Thoracic aorta (tissue), 2 donors: ENCODE results near the gene PLD4. TPM values are rescaled to one million over a fixed set of nuclear protein-coding genes. Genes with fewer than 3 reads are reported as not detected.
A peak's percentile ranks its signal among the peaks of the same experiment; 100 is the strongest.

Experiments
- ATAC-seq: fragments of 150-250 bp; one replicate; pipeline ENCODE4 v1.8.0; 2017; ENCODE audit warnings: low read depth; ENCODE audit not compliant: insufficient number of reproducible peaks, low FRiP score
- DNase-seq: peaks from one replicate; pipeline ENCODE4 v3.0.0-alpha.2; 2020; ENCODE audit warnings: low spot score
- H3K27ac ChIP-seq, 2 donors: fragments of 200-600 bp; sonication (generic); 1 replicate in 1 of 2; 2 replicates in 1 of 2; pipeline ENCODE4 v1.5.1; 2016; ENCODE audit warnings: mild to moderate bottlenecking in 2 of 2, moderate library complexity in 2 of 2
- H3K27me3 ChIP-seq: fragments of 200-600 bp; sonication (generic); replicated peaks from 2 replicates; pipeline ENCODE4 v1.6.0; 2016; ENCODE audit warnings: mild to moderate bottlenecking; ENCODE audit not compliant: insufficient read depth
- H3K36me3 ChIP-seq: fragments of 200-600 bp; sonication (generic); one replicate; pipeline ENCODE4 v1.5.1; 2016
- H3K4me1 ChIP-seq, 2 donors: fragments of 200-600 bp; sonication (generic); 1 replicate in 1 of 2; 2 replicates in 1 of 2; pipeline versions ENCODE4 v1.5.1 to v1.6.0; 2016; ENCODE audit warnings: low read depth in 2 of 2, mild to moderate bottlenecking in 1 of 2; ENCODE audit not compliant: control insufficient read depth in 1 of 2
- H3K4me3 ChIP-seq: fragments of 200-600 bp; sonication (generic); 2 replicates; pipeline ENCODE4 v1.5.1; 2016; ENCODE audit warnings: mild to moderate bottlenecking
- H3K9me3 ChIP-seq: fragments of 200-600 bp; sonication (generic); 2 replicates; pipeline ENCODE4 v1.5.1; 2016
- total RNA-seq, 2 donors: library from RNA; depleted of rRNA; stranded (reverse); fragments of >200 nt; gene quantifications; one replicate each; pipeline versions ENCODE4 v1.1.0 to v1.2.3, GENCODE V29; 2016
- TF ChIP-seq, protein P1 (sequence below): fragments of 200-600 bp; sonication (generic); IDR thresholded peaks from one replicate; pipeline ENCODE4 v1.5.1; 2019; ENCODE audit warnings: antibody characterized with exemption

PLD4 gene
- total RNA-seq, 2 donors from 2014 or later, result 0.35 TPM; not detected in 1

DNA sequence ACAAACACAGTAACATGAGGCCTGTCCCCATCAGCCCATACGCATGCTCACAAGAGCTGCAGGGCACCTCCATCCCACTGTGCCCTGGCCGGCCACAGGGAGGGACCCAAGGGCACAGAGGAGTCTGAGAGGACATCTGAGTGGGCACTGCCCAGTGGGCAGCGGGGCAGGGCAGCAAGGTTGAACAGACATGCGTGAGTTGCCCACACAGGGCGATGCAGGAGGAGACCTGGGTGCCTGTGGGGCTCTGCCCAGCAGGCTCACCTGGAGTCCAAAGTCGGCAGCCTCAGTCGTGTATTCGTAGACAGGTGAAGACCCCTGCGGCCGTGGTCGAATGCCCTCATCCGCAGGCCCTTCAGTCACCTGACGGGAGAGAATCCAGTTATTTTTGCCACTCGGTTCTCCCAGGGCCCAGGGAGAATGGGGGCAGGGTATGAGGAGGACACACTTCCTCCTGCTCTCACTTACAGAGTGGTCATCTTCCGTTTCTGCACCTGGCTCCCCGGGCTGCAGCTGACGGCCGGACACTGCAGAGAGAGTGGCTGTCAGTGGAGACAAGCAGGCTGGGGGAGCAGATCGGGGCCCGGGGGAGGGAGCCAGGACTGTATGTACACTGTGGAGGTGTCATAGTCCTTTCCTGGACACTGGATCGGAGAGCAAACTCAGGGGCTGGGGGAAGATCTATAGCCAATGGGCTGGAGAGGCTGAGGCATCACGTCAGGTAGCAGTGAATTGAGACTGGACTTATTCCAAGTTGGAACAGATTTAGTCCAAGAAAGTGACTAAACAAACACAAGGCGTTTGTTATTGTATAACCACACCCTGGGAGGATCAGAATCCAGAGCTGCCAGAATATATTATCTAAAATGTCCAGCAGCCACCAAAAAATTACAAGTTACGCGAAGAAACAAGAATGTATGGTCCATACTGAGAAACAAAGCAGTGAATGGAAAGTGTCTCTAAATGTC, 32.8 kb downstream of the PLD4 start:
- no peaks in the 10 kb centered on the region for H3K4me1 ChIP-seq
- H3K27me3 ChIP-seq, result no peaks in the 10 kb centered on the region
- H3K36me3 ChIP-seq, result peaks cover 12% of the 10 kb centered on the region
- ATAC-seq (no peak), DNase-seq (no peak)
- H3K4me3 ChIP-seq, result no peak overlapping the region
- TF ChIP-seq, protein P1, sequence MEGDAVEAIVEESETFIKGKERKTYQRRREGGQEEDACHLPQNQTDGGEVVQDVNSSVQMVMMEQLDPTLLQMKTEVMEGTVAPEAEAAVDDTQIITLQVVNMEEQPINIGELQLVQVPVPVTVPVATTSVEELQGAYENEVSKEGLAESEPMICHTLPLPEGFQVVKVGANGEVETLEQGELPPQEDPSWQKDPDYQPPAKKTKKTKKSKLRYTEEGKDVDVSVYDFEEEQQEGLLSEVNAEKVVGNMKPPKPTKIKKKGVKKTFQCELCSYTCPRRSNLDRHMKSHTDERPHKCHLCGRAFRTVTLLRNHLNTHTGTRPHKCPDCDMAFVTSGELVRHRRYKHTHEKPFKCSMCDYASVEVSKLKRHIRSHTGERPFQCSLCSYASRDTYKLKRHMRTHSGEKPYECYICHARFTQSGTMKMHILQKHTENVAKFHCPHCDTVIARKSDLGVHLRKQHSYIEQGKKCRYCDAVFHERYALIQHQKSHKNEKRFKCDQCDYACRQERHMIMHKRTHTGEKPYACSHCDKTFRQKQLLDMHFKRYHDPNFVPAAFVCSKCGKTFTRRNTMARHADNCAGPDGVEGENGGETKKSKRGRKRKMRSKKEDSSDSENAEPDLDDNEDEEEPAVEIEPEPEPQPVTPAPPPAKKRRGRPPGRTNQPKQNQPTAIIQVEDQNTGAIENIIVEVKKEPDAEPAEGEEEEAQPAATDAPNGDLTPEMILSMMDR, result no peak
- H3K9me3 ChIP-seq, result no peaks in the 10 kb centered on the region
- no peak overlapping the region for H3K27ac ChIP-seq

DNA sequence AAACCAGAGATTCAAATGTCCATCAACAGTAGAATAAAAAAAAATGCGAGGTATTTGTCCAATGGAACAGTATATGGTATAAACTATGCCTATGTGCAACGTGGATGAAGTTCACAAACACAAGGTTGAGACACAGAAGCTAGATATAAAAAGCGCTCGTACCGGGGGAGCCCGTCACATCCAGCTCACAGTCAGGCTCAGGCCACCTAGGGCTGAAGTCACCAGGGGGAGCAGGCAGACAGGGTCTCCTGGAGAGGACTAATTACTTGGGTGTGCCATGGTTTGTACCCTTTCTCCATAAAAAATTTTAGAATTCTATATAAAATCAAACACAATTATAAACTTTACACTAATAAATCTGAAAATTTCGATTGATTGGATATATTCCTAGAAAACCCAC, 39.9 kb downstream of the PLD4 start:
- Histone ChIP-seq H3K4me1 (peaks cover 4 to 27% of the 10 kb centered on the region in 2 donors), H3K36me3 (no peaks in the 10 kb centered on the region), H3K27me3 (no peaks in the 10 kb centered on the region), H3K27ac (no peak overlapping the region), H3K9me3 (no peaks in the 10 kb centered on the region), H3K4me3 (no peak overlapping the region)
- TF ChIP-seq, protein P1, result no peak
- ATAC-seq (no peak), DNase-seq (no peak)

DNA sequence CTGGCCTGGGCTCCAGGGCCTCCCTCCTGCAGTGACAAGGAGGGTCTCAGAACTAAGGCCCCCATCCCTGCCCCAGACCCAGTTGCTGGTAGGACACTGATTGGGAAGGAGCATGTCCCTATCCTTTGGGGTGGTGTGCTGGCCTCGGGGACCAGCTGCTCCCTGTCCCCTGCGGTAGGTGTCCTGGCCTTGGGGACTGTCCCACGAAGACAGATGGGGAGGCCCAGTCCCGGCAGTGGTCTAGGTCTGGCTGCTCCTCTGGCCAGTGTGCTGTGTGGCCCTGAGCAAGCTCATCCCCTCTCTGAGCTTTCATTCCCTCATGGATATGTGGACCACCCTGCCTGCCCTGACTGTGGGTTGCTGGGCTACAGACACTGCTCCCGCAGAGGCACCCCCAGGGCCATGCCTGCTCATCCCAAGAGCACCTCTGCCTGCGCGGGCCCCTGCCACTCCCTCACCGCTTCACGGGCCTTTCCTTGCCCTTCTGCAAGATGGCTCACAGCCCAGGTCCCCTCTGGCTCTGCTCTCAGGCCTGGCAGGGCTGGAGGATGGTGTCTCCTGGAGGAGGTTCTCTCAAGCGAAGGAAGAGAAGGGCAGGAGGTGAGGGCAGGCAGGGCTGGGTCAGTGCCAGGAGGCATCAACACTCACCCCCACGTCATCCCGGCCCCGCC, 41.0 kb downstream of the PLD4 start:
- Histone ChIP-seq H3K27ac (no peak overlapping the region), H3K9me3 (no peaks in the 10 kb centered on the region), H3K4me1 (peaks cover 7 to 31% of the 10 kb centered on the region in 2 donors), H3K36me3 (no peaks in the 10 kb centered on the region), H3K4me3 (no peak overlapping the region), H3K27me3 (no peaks in the 10 kb centered on the region)
- TF ChIP-seq, protein P1, result no peak
- no peak for ATAC-seq
- DNase-seq, result no peak

DNA sequence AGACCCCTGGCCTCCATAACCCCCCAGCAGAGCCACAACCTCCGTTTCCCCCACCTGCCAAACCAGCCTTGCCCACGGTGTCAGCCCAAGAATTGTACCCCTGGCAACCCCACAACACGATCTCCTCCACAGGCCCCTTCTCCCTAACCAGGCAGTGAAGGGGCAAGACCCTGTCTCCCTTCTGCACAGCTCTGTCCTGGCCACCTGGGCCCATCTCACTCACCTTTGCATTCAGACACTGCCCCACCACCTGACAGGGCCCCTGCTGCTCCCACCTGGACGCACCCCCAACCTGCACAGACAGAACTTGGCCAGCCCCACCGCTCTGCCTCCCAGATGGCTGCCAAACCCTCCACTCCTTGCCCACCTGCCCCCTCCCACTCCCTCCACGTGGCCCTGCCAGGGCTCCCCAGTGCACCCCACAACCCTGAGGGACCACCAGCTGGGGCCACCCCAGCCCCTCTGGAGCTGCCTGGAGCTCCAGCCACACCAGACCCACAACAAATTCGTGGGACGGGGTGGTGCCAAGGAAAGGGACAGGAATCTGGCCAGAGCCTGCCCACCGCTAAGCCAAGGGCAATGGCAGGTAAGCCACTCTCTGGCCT, 41.7 kb downstream of the PLD4 start:
- Histone ChIP-seq H3K36me3 (no peaks in the 10 kb centered on the region), H3K9me3 (no peaks in the 10 kb centered on the region), H3K4me1 (peaks cover 9 to 34% of the 10 kb centered on the region in 2 donors), H3K27ac (peak overlapping the region; percentile 70 to 94), H3K27me3 (no peaks in the 10 kb centered on the region), H3K4me3 (no peak overlapping the region)
- TF ChIP-seq, protein P1, result no peak
- DNase-seq (no peak), ATAC-seq (no peak)

DNA sequence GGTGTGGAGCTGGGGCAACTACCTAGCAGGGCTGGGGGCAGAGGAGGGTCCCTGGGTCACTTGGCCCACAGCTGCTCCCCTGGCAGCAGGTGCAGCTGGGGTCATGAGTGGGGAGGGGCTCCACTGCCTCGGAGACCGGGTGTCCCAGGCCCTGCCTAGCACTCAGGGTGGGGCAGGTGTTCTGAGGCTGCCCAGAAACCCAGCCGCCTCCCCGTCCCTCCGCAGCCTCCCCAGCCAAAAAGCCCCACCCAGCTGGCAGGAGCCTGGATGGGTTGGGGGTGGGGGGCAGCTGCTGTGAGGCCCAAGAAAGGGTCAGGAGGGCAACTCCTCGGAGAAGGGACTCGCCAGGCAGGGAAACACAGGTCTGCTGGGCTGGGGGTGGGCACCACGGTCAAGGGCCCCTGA, 42.3 kb downstream of the PLD4 start:
- Histone ChIP-seq H3K36me3 (no peaks in the 10 kb centered on the region), H3K4me1 (peaks cover 9 to 39% of the 10 kb centered on the region in 2 donors), H3K4me3 (peak overlapping the region; percentile 54), H3K27me3 (no peaks in the 10 kb centered on the region), H3K9me3 (no peaks in the 10 kb centered on the region), H3K27ac (peak overlapping the region; percentile 70 to 94)
- no peak for DNase-seq
- ATAC-seq, result no peak
- TF ChIP-seq, protein P1, result no peak
